A549 (cell line): ENCODE results near the gene FNDC10. TPM values are rescaled to one million over a fixed set of nuclear protein-coding genes. Genes with fewer than 3 reads are reported as not detected.

Experiments used
- ATAC-seq, 2 experiments: fragments of 200-7000 bp in 1 of 2; fragments of >200 bp in 1 of 2; cut with Nextera tagmentation in 1 of 2; cut with Tn5 transposase in 1 of 2; 3 replicates each; pipeline versions ENCODE4 v1.8.0 to v1.9.1; 2018 to 2020; ENCODE audit warnings: mild to moderate bottlenecking in 1 of 2, moderate library complexity in 1 of 2
- CTCF ChIA-PET: fragments of 300-600 bp; sonication (Branson Sonifier 250); formaldehyde crosslinking; extraction: SDS; loops from one replicate; lab custom pipeline; 2021; ENCODE audit warnings: antibody characterized with exemption, inconsistent platforms; lab: Yijun Ruan, JAX
- POLR2A ChIA-PET: fragments of 350-600 bp; formaldehyde crosslinking; extraction: SDS; loops from one replicate; lab custom pipeline; 2021; ENCODE audit warnings: antibody characterized with exemption, inconsistent platforms; lab: Yijun Ruan, JAX
- DNase-seq, 2 experiments: peaks; one replicate each; pipeline versions ENCODE4 v3.0.0 to v3.0.0-alpha.2; 2011 to 2016; ENCODE audit warnings: low read depth in 1 of 2, low spot score in 1 of 2
- FAIRE-seq: peaks from 2 replicates; lab custom pipeline; 2011; peaks lifted over from hg19 to GRCh38; lab: Jason Lieb, UNC
- H3K27ac ChIP-seq, 2 experiments: fragments of >200 bp; sonication (Bioruptor Twin); formaldehyde crosslinking; 3 replicates each; pipeline ENCODE4 v1.5.1; 2016 to 2017
- H3K4me1 ChIP-seq: fragments of >200 bp; sonication (Bioruptor Twin); formaldehyde crosslinking; 3 replicates; pipeline ENCODE4 v1.6.1; 2016
- H3K4me2 ChIP-seq: fragments of >200 bp; sonication (Bioruptor Twin); formaldehyde crosslinking; 3 replicates; pipeline ENCODE4 v1.6.1; 2016
- H3K4me3 ChIP-seq: fragments of >200 bp; sonication (Bioruptor Twin); formaldehyde crosslinking; 3 replicates; pipeline ENCODE4 v1.5.1; 2016
- H3K9me3 ChIP-seq: fragments of >200 bp; sonication (Bioruptor Twin); formaldehyde crosslinking; 3 replicates; pipeline ENCODE4 v1.6.1; 2016
- ATOH8 ChIP-seq: fragments of 250-450 bp; sonication (Bioruptor Pico); IDR thresholded peaks from 2 replicates; pipeline ENCODE4 v1.5.0; 2020; ENCODE audit warnings: low read depth, mild to moderate bottlenecking, moderate library complexity
- BCL3 ChIP-seq: fragments of >200 bp; sonication (Bioruptor Twin); formaldehyde crosslinking; IDR thresholded peaks from 3 replicates; pipeline ENCODE4 v1.6.1; 2016
- CHD4 ChIP-seq: fragments of 200-600 bp; sonication (generic); IDR thresholded peaks from 2 replicates; pipeline ENCODE4 v1.6.1; 2016; ENCODE audit warnings: antibody characterized with exemption, mild to moderate bottlenecking, borderline replicate concordance
- CTCF ChIP-seq: fragments of >200 bp; sonication (Bioruptor Twin); formaldehyde crosslinking; IDR thresholded peaks from 3 replicates; pipeline ENCODE4 v1.5.1; 2016
- EHF ChIP-seq: fragments of 250-450 bp; sonication (Bioruptor Pico); IDR thresholded peaks from 2 replicates; pipeline ENCODE4 v1.5.0; 2020; ENCODE audit warnings: mild to moderate bottlenecking
- EHMT2 ChIP-seq: fragments of 200-600 bp; sonication (generic); IDR thresholded peaks from 2 replicates; pipeline ENCODE4 v1.6.1; 2016; ENCODE audit warnings: antibody characterized with exemption, low read depth, mild to moderate bottlenecking, moderate library complexity
- EP300 ChIP-seq, 2 experiments: fragments of >200 bp; sonication (Bioruptor Twin); formaldehyde crosslinking; IDR thresholded peaks; 2 replicates in 1 of 2; 3 replicates in 1 of 2; pipeline ENCODE4 v1.6.1; 2016 to 2017
- FOSL2 ChIP-seq, 2 experiments: fragments of 450-650 bp in 1 of 2; fragments of >200 bp in 1 of 2; sonication (Bioruptor Twin) in 1 of 2; formaldehyde crosslinking; IDR thresholded peaks; 2 replicates each; pipeline versions ENCODE4 v1.5.0 to v1.6.1; 2016 to 2020; ENCODE audit warnings: mild to moderate bottlenecking in 1 of 2, moderate library complexity in 1 of 2
- FOXS1 ChIP-seq: fragments of 250-450 bp; sonication (Bioruptor Pico); IDR thresholded peaks from 2 replicates; pipeline ENCODE4 v1.5.0; 2020; ENCODE audit warnings: mild to moderate bottlenecking, moderate library complexity
- HDAC2 ChIP-seq: fragments of 200-600 bp; sonication (generic); IDR thresholded peaks from 2 replicates; pipeline ENCODE4 v1.6.1; 2016
- HES2 ChIP-seq: fragments of >200 bp; sonication (Bioruptor Twin); formaldehyde crosslinking; IDR thresholded peaks from 2 replicates; pipeline ENCODE4 v1.6.1; 2016
- HEYL ChIP-seq: fragments of 250-450 bp; sonication (Bioruptor Pico); IDR thresholded peaks from 2 replicates; pipeline ENCODE4 v1.8.0; 2021; ENCODE audit warnings: mild to moderate bottlenecking, moderate library complexity
- HOXB5 ChIP-seq: fragments of 250-450 bp; sonication (Bioruptor Pico); IDR thresholded peaks from 2 replicates; pipeline ENCODE4 v1.5.0; 2020; ENCODE audit warnings: mild to moderate bottlenecking, moderate library complexity
- JUN ChIP-seq, 2 experiments: fragments of >200 bp; sonication (Bioruptor Twin); formaldehyde crosslinking; IDR thresholded peaks; 2 replicates in 1 of 2; 3 replicates in 1 of 2; pipeline ENCODE4 v1.6.1; 2016 to 2017
- KDM1A ChIP-seq: fragments of 200-600 bp; sonication (generic); IDR thresholded peaks from 2 replicates; pipeline ENCODE4 v1.6.1; 2016; ENCODE audit warnings: low read depth, mild to moderate bottlenecking
- KDM5A ChIP-seq: fragments of 200-600 bp; sonication (generic); IDR thresholded peaks from 2 replicates; pipeline ENCODE4 v1.6.1; 2016; ENCODE audit warnings: antibody characterized with exemption, mild to moderate bottlenecking
- MAZ ChIP-seq: fragments of 150-350 bp; IDR thresholded peaks from 2 replicates; pipeline ENCODE4 v1.6.1; 2014; ENCODE audit warnings: antibody characterized with exemption, low read depth, low read length, borderline replicate concordance
- NFE2L2 ChIP-seq: fragments of 150-350 bp; conservative IDR thresholded peaks from 2 replicates; pipeline ENCODE4 v1.6.1; 2014; ENCODE audit warnings: low read length
- NPAS2 ChIP-seq: fragments of 250-450 bp; sonication (Bioruptor Pico); IDR thresholded peaks from 2 replicates; pipeline ENCODE4 v1.8.0; 2022; ENCODE audit warnings: mild to moderate bottlenecking, moderate library complexity, borderline replicate concordance
- PHF8 ChIP-seq: fragments of 200-600 bp; sonication (generic); IDR thresholded peaks from 2 replicates; pipeline ENCODE4 v1.6.1; 2016; ENCODE audit warnings: low read depth, mild to moderate bottlenecking, antibody characterized with exemption, moderate library complexity, borderline replicate concordance
- RAD21 ChIP-seq, 2 experiments: fragments of >200 bp in 1 of 2; sonication (Bioruptor Twin) in 1 of 2; formaldehyde crosslinking in 1 of 2; IDR thresholded peaks in 1 of 2; conservative IDR thresholded peaks in 1 of 2; 2 replicates in 1 of 2; 3 replicates in 1 of 2; pipeline ENCODE4 v1.6.1; 2012 to 2018; ENCODE audit warnings: inconsistent platforms in 1 of 2
- RFX5 ChIP-seq: fragments of 450-650 bp; IDR thresholded peaks from 2 replicates; pipeline ENCODE4 v1.7.1; 2014; ENCODE audit warnings: antibody characterized with exemption, mild to moderate bottlenecking, moderate library complexity
- SREBF2 ChIP-seq: fragments of 450-650 bp; IDR thresholded peaks from 2 replicates; pipeline ENCODE4 v1.6.1; 2014; ENCODE audit warnings: mild to moderate bottlenecking, moderate library complexity
- ZSCAN20 ChIP-seq: fragments of 250-450 bp; sonication (Bioruptor Pico); IDR thresholded peaks from 2 replicates; pipeline ENCODE4 v1.8.0; 2022; ENCODE audit warnings: mild to moderate bottlenecking, moderate library complexity
- WGBS: methylation state at CpG from one replicate; pipeline ENCODE4 v1.1.6; 2017; ENCODE audit errors: missing lambda C conversion rate; 5-methylcytosine and 5-hydroxymethylcytosine counted together
- polyA plus RNA-seq, 4 experiments: library from polyadenylated mRNA; depleted of rRNA in 3 of 4; stranded (reverse); fragments of >200 nt; fragmentation: RNase III in 1 of 4; extraction: RNeasy Plus Mini Kit Qiagen cat#74134 plus additional on column Dnase treatment in 1 of 4; gene quantifications; 2 replicates in 3 of 4; 3 replicates in 1 of 4; pipeline ENCODE4 v1.2.3, GENCODE V29; 2011 to 2017
- TF ChIP-seq, protein P1 (sequence below): fragments of 150-350 bp; IDR thresholded peaks from 2 replicates; pipeline ENCODE4 v1.6.1; 2014; ENCODE audit warnings: low read depth, mild to moderate bottlenecking, low read length
- TF ChIP-seq, protein P2 (sequence below): IDR thresholded peaks from 2 replicates; pipeline ENCODE4 v1.6.1; 2012

The FNDC10 gene
- polyA plus RNA-seq, 2 of the 4 experiments (the other 2 are of a cell fraction): 0.56 to 4.0 TPM

- H3K4me1 ChIP-seq: peaks cover 17% of the 10 kb centered on the region
- POLR2A ChIA-PET: no interaction called here
- no peak for TF ChIP-seq HES2
- TF ChIP-seq PHF8: no peak
- TF ChIP-seq, protein P1, sequence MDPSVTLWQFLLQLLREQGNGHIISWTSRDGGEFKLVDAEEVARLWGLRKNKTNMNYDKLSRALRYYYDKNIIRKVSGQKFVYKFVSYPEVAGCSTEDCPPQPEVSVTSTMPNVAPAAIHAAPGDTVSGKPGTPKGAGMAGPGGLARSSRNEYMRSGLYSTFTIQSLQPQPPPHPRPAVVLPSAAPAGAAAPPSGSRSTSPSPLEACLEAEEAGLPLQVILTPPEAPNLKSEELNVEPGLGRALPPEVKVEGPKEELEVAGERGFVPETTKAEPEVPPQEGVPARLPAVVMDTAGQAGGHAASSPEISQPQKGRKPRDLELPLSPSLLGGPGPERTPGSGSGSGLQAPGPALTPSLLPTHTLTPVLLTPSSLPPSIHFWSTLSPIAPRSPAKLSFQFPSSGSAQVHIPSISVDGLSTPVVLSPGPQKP: no peak
- no peak for TF ChIP-seq SREBF2
- no peak for TF ChIP-seq EHMT2
- no peak for TF ChIP-seq HEYL (CRISPR knock-in tag)
- TF ChIP-seq NPAS2 (CRISPR knock-in tag): no peak
- TF ChIP-seq HDAC2: no peak
- TF ChIP-seq NFE2L2: no peak
- TF ChIP-seq ZSCAN20 (CRISPR knock-in tag): no peak
- TF ChIP-seq HOXB5 (CRISPR knock-in tag): no peak
- TF ChIP-seq BCL3: no peak
- TF ChIP-seq JUN (IDR thresholded peaks at IDR 0.05): no peak
- no peak for TF ChIP-seq MAZ
- no peak for TF ChIP-seq KDM5A
- TF ChIP-seq FOXS1: no peak
- DNase-seq: no peak
- no peak overlapping the region for H3K4me3 ChIP-seq
- CTCF ChIA-PET: no interaction called here
- no peak for ATAC-seq
- WGBS: 86% methylated on average over 3 of the region's 3 CpGs
- no peak overlapping the region for H3K27ac ChIP-seq
- H3K4me2 ChIP-seq: no peak overlapping the region
- FAIRE-seq: no peak
- no peaks in the 10 kb centered on the region for H3K9me3 ChIP-seq
These were observed 12.1 kb upstream of the FNDC10 start for GRCh38 chr1:1612104-1612400.

DNA sequence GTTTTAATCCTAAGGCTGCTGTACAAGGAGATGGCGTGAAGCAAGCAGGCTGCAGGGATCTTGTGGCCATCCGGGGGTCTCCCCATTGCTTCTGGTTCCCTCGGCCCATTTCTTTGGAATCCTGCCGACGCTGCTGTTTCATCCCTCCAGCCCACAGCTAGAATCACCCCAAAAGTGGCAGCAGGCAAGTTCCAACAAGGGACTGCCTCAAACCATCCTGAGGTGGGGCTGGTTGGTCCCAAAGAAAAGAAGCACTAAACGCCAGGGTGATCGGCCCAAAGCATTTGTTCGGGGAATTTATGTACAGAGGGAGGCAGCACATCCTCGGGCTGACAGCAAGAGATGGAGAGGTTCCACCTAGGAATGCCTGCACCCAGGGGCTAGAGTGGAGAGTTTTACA, 10.9 kb upstream of the FNDC10 start:
- ATAC-seq: no peak
- H3K9me3 ChIP-seq: no peaks in the 10 kb centered on the region
- TF ChIP-seq EP300 (IDR thresholded peaks at IDR 0.05) (no peak), ATOH8 (CRISPR knock-in tag) (no peak), EHF (CRISPR knock-in tag) (no peak), CHD4 (no peak)
- TF ChIP-seq, all 56 proteins: peak for 0
- CTCF ChIA-PET: no interaction called here
- H3K4me3 ChIP-seq: no peak overlapping the region
- DNase-seq (no peak), FAIRE-seq (no peak)
- no peak overlapping the region for H3K4me2 ChIP-seq
- POLR2A ChIA-PET: no interaction called here
- no peak overlapping the region for H3K27ac ChIP-seq
- H3K4me1 ChIP-seq: peaks cover 11% of the 10 kb centered on the region
- WGBS: 55% methylated on average over 9 of the region's 9 CpGs

DNA sequence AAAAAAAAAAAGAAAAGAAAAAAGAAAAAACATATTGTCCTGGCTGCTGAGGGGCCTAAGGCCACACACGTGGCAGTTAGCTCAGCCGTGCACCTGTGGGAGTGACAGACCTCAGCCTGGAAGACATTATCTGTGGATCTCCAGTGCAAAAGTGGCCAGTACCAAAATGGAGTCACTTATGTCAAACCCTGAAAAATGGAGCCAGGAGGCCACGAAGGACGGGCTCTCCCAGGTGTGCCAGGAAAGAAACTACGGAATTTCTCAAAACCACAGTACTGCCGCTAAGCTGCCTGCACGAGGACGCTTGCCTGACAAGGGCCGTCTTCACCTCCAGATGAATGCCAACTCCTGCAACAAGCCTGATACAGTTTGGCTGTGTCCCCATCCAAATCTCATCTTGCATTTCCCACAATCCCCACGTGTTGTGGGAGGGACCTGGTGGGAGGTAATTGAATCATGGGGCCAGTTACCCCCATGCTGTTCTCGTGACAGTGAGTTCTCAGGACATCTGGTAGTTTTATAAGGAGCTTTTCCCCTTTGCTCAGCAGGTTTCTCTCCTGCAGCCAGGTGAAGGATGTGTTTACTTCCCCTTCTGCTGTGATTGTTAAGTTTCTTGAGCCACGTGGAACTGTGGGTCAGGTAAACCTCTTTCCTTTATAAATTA, 10.0 kb upstream of the FNDC10 start:
- no peak for FAIRE-seq
- Histone ChIP-seq H3K4me3 (no peak overlapping the region), H3K27ac (no peak overlapping the region), H3K4me1 (peaks cover 11% of the 10 kb centered on the region), H3K4me2 (no peak overlapping the region), H3K9me3 (no peaks in the 10 kb centered on the region)
- no peak for DNase-seq
- WGBS: 70% methylated on average over 12 of the region's 12 CpGs
- ATAC-seq: no peak
- POLR2A ChIA-PET: no interaction called here
- CTCF ChIA-PET: interaction anchor here (1.0 kb wide), 1 partner anchor 56 kb away, joined by 4 read pairs; no protein-coding TSS in a partner anchor
- TF ChIP-seq FOSL2 (IDR thresholded peaks at IDR 0.05) (no peak), FOSL2 (CRISPR knock-in tag; IDR thresholded peaks at IDR 0.05) (no peak), PHF8 (no peak), KDM1A (no peak), CTCF (no peak), EHF (CRISPR knock-in tag) (no peak), RAD21 (conservative IDR thresholded peaks at IDR 0.05 in 1 of 2, IDR thresholded peaks at IDR 0.05 in 1 of 2) (no peak), ATOH8 (CRISPR knock-in tag) (no peak), RFX5 (no peak), FOXS1 (no peak), MAZ (no peak)
- TF ChIP-seq, protein P2, sequence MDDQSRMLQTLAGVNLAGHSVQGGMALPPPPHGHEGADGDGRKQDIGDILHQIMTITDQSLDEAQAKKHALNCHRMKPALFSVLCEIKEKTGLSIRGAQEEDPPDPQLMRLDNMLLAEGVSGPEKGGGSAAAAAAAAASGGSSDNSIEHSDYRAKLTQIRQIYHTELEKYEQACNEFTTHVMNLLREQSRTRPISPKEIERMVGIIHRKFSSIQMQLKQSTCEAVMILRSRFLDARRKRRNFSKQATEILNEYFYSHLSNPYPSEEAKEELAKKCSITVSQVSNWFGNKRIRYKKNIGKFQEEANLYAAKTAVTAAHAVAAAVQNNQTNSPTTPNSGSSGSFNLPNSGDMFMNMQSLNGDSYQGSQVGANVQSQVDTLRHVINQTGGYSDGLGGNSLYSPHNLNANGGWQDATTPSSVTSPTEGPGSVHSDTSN: no peak
